Activated naive CD4-positive, alpha-beta T cell treated with Interleukin-2 at 50 U/mL for 16 hours (primary cell): Measurements from ENCODE around the gene CNOT10.
"Not testable (repeated sequence)": the region's sequence is repeated elsewhere in the genome, so short reads cannot be mapped to it uniquely, and the experiment has no call there.

ENCODE experiments used
- DNase-seq: peaks from one replicate; pipeline ENCODE4 v3.0.0-alpha.2; 2020

CNOT10 gene

DNA sequence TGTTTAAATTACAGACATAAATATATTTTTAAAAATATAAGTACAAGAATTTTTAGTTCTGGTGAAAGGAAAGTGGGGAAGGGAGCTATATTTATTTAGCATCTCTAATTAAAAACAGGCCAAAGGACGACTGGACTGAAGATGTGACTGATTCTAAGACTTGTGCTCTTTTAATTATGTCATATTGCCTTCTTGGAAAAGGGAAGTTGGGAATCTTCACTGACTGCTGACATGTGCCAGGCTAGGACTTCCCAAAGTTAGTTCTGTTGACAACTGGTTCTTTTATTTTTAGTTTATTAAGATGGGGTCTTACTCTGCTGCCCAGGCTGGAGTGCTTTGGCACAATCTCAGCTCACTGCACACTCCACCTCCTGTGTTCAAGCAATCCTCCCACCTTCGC lies 13.5 kb downstream of the CNOT10 start:
- DNase-seq = no peak

GRCh38 chr3:32699429-32699828 lies 14.4 kb downstream of the CNOT10 start:
- no peak for DNase-seq

GRCh38 chr3:32700244-32700643 lies 15.3 kb downstream of the CNOT10 start:
- no peak for DNase-seq

DNA sequence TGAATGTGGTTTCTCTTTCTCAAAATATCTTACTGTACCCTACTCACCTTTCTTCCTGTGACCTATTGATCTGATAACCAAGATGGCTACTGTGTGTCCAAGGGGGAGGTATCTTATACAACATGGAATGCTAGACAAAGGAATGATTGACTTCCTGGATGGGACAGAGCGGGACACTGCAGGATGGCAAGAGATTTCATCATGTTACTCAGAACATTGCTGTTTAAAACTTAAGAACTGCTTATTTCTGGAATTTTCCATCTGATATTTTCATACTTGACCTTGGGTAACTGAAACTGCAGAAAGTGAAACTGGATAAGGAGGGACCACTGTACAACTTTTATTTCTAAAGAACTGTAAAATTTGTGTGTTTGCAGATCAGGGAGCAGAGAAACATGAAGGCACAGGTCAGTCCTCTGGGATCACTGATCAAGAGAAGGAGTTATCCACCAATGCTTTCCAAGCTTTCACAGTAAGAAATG lies 18.5 kb downstream of the CNOT10 start:
- no peak for DNase-seq

- no peak for DNase-seq
Measured at GRCh38 chr3:32705232-32705631, 20.2 kb downstream of the CNOT10 start.

- DNase-seq = no peak
Measured at GRCh38 chr3:32706348-32707025, 21.5 kb downstream of the CNOT10 start.

GRCh38 chr3:32707026-32707370 lies 22.0 kb downstream of the CNOT10 start:
- no peak for DNase-seq

DNA sequence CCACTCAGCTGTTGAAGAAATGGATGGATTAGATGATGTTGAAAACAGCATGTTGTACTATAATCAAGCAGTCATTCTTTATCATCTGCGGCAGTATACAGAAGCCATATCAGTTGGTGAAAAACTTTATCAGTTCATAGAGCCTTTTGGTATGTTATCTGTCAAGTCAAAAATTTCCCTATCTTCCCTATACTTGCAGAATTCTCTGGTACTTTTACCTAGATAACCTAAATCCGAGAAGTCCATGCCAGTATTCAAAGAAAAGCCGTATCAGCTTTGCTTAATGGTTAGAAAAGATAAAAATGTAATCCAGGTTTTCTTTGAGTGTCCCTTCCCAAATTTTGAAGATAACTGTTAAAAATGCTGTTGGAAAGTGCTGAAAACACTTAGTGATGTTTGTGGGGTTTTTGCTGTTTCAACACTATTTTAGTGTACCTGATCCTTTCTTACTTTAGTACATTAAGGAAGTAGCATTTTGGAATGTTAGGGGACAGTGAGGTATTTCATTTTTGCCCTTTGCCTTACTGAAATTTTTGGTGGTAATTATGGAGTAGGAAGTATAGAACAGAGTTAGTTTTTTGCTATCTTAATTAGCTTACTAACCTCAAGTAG lies 23.8 kb downstream of the CNOT10 start:
- DNase-seq = no peak

DNA sequence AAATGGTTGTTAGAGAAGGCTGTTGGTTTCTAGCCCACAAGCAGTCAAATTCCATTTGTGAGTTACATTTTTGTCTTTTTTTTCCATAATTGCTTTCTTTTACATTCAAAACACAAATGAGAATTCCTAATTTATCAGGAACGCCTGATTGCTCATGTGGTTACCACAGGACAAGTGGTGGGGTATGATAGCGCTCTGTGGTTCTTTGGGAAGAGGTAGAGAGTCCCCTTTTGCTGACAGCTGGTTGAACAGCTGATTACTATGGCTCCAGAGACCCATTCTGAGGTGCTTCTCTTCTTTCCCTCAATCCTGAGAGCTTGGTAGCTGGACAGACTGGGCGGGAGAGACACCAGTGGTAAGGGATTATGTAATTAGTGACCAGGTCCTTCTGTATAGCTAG lies 24.4 kb downstream of the CNOT10 start:
- DNase-seq = no peak

DNA sequence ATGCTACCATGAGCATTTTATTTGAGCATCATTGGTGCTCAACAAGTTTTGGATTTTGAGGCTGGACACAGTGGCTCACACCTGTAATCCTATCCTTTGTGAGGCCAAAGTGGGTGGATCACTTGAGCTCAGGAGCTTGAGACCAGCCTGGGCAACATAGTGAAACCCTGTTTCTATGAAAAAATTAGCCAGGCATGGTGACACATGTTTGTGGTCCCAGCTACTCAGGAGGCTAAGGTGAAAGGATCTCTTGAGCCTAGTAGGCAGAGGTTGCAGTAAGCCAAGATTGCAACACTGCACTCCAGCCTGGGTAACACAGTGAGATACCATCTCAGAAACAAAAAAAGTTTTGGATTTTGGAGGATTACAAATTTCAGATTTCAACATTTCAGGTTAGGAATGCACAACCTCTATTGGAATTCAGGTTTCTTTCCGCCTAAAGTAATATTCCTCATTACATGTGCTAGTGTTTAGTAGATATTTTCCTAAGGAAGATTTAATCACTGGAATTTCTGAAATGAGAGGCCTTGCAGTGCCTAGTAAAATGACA lies 27.6 kb downstream of the CNOT10 start:
- DNase-seq = no peak

DNA sequence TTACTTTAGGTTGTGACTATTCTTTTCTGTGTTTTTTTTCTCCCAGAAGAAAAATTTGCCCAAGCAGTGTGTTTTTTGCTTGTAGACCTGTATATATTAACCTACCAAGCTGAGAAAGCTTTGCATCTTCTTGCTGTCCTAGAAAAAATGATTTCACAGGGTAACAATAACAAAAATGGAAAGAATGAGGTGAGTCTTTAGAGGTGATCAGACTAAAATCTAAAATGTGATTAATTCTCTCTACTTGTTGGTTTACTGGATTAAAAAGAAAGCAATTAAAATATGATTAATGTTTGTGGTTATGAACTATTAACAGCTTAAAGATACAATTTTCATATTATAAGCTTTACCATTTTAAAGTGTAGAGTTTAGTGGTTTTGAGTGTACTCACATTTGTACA lies 28.2 kb downstream of the CNOT10 start:
- DNase-seq = no peak

DNA sequence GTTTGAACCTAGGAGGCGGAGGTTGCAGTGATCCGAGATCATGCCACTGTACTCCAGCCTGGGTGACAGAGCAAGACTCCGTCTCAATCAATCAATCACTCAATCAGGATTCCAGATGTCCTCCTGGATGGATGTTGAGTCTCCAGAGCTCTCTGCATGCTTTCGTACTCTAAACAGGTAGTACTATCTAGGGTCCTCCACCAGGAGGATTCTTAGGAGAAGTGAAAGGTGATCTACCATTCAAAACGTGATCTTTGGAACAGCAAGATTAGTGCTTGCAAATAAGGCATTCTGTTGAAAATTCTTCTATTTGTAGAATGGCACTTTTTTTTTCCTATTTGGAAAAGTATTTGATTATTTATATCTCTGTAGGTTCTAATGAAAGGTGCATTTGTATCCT lies 34.3 kb downstream of the CNOT10 start:
- no peak for DNase-seq

DNA sequence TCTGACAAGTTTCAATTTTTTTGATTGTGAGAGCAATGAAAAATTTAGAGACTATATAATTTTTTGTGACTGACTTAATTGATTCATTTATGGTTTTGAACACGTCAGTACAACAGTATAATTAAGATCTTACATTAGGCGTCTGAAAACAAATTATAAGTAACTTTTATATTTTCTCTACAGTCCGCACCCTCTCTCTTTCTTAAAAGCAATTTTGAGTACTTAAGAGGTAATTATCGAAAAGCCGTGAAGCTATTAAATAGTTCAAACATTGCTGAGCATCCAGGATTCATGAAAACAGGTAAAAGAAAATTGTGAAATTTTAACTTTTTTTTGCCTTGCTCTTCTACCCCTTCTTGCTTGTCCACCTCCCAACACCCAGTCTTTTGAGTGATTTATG lies 34.9 kb downstream of the CNOT10 start:
- no peak for DNase-seq

DNA sequence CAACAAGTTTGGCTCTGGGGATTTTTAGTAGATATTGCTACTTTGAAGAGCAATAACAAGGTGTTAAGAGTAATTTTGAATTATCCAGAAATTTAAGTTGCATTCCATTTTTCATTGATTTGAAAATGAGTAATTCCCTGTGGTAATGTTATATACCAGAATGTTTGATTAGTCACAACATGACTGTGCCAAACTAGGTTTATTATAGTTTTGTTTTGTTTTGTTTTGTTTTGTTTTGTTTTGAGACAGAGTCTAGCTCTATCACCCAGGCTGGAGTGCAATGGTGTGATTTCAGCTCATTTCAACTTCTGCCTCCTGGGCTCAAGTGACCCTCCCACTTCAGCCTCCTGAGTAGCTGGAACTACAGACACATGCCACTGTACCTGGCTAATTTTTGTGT lies 40.7 kb downstream of the CNOT10 start:
- no peak for DNase-seq

GRCh38 chr3:32733631-32734229 lies 48.7 kb downstream of the CNOT10 start:
- no peak for DNase-seq

DNA sequence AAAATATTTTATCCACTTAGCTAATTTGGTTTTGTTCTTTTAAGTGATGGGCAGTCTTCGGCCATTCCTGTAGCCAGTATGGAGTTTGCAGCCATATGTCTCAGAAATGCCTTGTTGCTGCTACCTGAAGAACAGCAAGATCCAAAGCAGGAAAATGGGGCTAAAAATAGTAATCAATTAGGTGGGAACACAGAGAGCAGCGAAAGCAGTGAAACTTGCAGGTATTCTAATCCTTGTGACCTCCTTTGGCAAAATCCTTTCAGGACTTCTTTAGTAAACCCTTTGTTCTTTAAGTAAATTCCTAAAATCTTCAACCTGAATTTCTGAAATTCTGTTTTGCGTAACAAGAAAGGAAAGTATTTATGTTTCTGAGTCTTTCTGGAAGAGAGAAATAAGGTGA lies 49.8 kb downstream of the CNOT10 start:
- DNase-seq = no peak

- DNase-seq = not testable (repeated sequence)
Measured at GRCh38 chr3:32743470-32743869, 58.5 kb downstream of the CNOT10 start.

- no peak for DNase-seq
Measured at GRCh38 chr3:32743934-32744333, 58.9 kb downstream of the CNOT10 start.

GRCh38 chr3:32751377-32751776 lies 66.4 kb downstream of the CNOT10 start:
- DNase-seq = no peak

GRCh38 chr3:32755761-32756160 lies 70.8 kb downstream of the CNOT10 start:
- no peak for DNase-seq

GRCh38 chr3:32757618-32758374 lies 72.8 kb downstream of the CNOT10 start:
- no peak for DNase-seq

GRCh38 chr3:32758375-32758753 lies 73.4 kb downstream of the CNOT10 start:
- no peak for DNase-seq

DNA sequence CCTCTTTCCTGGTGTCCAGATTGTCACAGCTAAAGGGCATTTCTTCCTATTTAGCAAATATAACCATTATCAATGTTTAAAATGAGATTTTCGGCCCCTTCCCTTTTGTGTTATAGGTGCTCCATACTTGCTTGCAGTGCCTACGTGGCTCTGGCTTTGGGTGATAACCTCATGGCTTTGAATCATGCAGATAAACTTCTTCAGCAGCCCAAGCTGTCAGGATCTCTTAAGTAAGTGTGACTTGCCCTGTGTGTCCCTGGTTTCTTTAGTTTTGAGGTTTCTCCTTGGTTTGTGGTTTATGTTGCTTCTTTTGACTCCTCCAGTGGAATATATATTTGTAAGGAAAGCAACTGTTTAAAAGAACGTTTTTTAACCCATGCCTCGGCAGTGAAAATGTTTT lies 74.4 kb downstream of the CNOT10 start:
- DNase-seq = no peak

DNA sequence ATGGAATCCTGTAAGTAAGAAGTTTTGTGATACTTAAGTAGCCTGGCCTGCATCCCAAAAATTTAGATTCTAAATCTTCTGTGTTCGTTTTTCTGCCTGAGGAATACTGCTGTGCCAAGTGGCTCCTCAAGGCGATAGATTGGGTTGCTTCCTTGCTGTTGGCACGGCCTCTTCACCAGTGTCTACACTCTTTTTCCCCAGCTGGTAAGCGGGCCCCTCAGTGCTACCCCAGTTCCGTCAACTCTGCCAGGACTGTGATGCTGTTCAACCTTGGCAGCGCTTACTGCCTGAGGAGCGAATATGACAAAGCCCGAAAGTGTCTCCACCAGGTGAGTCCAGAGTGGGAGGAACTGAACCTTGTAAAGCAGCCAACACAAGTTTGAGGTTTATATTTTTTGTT lies 79.5 kb downstream of the CNOT10 start:
- no peak for DNase-seq
